ENCODE data around the gene SCLY. TPM values are rescaled to one million over a fixed set of nuclear protein-coding genes. Genes with fewer than 3 reads are reported as not detected.

The SCLY gene
- polyA plus RNA-seq, 1 experiment = 11.2 TPM

DNA sequence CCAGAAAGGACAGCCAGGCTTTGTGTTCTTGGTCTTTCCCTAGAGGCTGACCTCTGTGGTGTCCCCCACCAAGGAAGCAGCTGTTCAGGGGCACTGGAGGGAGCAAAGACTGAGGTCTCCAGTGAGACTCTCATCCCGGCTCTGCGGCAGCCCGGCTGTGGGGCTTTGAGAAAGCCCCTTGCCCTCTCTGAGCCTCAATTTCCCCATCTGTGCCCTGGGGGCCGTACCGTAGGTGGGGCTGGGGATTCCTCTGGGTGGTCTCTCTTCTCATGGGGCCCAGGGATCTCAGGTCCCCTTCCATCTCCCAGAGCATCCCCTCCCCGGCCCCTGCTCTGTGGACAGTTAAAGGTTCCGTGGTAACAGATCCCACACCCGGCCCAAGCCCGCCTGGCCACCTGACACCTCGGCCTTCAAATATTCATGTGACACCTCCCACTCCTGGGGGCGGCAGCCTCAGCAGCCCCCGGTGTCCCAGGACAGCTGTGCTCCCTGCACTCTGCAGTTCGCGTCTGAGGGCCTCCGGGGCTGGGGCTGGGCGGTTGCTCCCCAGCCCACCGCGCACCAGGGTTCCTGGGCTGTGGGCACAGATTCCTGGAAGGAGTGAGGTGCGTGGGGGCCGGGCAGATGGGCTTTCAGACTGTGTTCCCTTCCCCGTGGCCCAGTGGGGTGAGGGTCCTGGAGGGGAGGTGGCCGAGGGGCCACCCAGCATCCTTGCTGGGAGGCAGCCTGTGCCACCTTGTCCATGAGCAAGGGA is 62.6 kb downstream of the SCLY start:
- ChIA-PET CTCF (no interaction called here), POLR2A (no interaction called here)
- DNase-seq (ENCODE audit: low read depth, low spot score) = no peak
- peaks cover 25% of the 10 kb centered on the region for H3K27me3 ChIP-seq (ENCODE audit: control insufficient read depth, insufficient read depth, low read length)
- TF ChIP-seq, protein P1, sequence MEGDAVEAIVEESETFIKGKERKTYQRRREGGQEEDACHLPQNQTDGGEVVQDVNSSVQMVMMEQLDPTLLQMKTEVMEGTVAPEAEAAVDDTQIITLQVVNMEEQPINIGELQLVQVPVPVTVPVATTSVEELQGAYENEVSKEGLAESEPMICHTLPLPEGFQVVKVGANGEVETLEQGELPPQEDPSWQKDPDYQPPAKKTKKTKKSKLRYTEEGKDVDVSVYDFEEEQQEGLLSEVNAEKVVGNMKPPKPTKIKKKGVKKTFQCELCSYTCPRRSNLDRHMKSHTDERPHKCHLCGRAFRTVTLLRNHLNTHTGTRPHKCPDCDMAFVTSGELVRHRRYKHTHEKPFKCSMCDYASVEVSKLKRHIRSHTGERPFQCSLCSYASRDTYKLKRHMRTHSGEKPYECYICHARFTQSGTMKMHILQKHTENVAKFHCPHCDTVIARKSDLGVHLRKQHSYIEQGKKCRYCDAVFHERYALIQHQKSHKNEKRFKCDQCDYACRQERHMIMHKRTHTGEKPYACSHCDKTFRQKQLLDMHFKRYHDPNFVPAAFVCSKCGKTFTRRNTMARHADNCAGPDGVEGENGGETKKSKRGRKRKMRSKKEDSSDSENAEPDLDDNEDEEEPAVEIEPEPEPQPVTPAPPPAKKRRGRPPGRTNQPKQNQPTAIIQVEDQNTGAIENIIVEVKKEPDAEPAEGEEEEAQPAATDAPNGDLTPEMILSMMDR (IDR thresholded peaks at IDR 0.05; ENCODE audit: low read depth, low read length) = no peak
- H3K9me3 ChIP-seq (ENCODE audit: control insufficient read depth, insufficient read depth, low read length) = peaks cover 4% of the 10 kb centered on the region; the same call in 1 of the 2 replicates
- no peak overlapping the region for H3K4me3 ChIP-seq (ENCODE audit: low read depth, low read length)
- H3K27ac ChIP-seq (ENCODE audit: low read depth, low read length) = no peak overlapping the region

DNA sequence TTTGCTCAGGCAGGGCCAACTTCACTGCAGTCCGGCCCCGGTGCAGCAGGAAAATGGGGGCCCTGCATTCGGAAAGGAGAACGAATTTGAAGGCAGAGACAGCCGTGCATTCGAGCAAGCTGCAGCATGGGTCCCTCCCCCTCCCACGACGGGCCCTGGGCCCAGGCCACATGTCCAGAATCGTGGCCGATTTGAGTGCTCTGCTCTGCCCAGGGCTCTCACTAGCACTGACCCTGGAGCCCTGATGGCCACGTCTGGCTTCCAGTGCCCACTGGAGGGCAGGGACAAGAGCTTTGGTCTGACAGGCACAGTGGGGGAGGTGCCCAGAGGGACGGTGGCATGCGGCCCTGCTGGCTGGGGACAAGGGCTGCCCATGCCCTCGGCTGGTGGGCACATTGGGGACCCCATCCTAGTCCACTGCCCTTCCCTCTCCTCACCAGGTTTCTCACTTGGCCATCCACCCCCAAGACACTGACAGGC is 63.2 kb downstream of the SCLY start:
- ChIA-PET CTCF (no interaction called here), POLR2A (no interaction called here)

DNA sequence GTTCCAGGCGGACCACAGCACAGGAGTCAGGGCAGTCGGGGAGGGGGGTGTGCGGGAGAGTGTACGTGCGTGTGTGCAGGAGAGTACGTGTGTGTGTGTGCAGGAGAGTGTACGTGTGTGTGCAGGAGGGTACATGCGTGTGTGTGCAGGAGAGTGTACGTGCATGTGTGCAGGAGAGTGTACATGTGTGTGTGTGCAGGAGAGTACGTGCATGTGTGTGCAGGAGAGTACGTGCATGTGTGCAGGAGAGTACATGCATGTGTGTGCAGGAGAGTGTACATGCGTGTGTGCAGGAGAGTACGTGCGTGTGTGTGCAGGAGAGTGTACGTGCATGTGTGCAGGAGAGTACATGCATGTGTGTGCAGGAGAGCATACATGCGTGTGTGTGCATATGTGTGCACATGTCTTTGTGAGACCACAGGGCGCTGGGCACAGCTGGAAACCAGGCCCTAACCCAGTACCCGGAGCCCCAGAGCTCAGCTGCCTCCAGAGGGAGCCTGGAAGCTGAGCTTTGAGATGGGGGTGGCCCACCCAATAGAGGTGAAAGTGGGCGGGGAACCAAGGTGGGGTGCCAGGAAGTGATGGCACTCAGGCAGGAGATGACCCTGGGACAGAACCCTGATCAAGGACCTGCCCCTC is 63.8 kb downstream of the SCLY start:
- no peak for DNase-seq (ENCODE audit: low read depth, low spot score)
- TF ChIP-seq, protein P1 (IDR thresholded peaks at IDR 0.05; ENCODE audit: low read depth, low read length) = no peak
- POLR2A ChIA-PET = no interaction called here

More for the DNA sequence above, 63.2 kb downstream of the SCLY start:
- no peak for DNase-seq (ENCODE audit: low read depth, low spot score)
- Histone ChIP-seq H3K4me3 (ENCODE audit: low read depth, low read length) (no peak overlapping the region), H3K27ac (ENCODE audit: low read depth, low read length) (no peak overlapping the region), H3K9me3 (ENCODE audit: control insufficient read depth, insufficient read depth, low read length) (peaks cover 4% of the 10 kb centered on the region; the same call in 1 of the 2 replicates), H3K27me3 (ENCODE audit: control insufficient read depth, insufficient read depth, low read length) (peaks cover 25% of the 10 kb centered on the region)
- TF ChIP-seq, protein P1 (IDR thresholded peaks at IDR 0.05; ENCODE audit: low read depth, low read length) = no peak

DNA sequence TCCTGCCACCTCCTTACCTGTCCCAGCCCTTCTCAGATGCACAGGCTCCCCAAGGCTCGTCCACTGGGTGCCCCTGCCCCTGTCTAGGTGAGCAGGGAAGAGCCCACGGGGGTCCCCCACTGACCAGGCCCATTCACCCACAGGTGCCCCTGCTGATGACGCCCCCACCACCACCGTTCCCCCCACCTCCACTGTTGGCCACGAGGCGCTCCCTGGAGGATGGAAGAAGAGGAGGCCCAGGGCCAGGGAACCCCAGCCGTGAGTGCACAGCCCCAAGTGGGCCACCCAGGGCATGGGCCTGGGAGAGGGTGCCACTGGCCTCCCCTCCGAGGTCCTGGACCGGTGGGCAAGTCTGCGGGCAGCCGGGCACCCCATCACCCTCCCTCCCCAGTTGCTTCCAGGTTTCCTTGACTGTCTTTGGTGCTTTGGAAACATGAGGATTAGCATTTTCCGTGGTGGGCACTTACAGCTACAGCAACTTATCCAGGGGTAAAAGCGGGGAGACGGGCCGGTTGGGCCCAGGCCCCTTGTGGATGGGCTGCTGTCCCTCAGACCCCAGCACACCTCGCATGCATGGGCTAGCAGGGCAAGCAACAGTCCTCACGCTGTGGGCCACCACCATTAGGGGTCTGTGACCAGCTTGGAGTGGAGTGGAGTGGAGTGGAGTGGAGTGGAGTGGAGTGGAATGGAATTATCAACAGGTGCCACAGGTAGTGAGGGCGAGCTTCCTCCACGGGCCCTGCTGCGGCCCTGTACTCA is 64.5 kb downstream of the SCLY start:
- ChIA-PET POLR2A (no interaction called here), CTCF (no interaction called here)
- H3K4me3 ChIP-seq (ENCODE audit: low read depth, low read length) = no peak overlapping the region
- TF ChIP-seq, protein P1 (IDR thresholded peaks at IDR 0.05; ENCODE audit: low read depth, low read length) = no peak
- peaks cover 17% of the 10 kb centered on the region for H3K27me3 ChIP-seq (ENCODE audit: control insufficient read depth, insufficient read depth, low read length)
- peaks cover 4% of the 10 kb centered on the region; the same call in 1 of the 2 replicates for H3K9me3 ChIP-seq (ENCODE audit: control insufficient read depth, insufficient read depth, low read length)
- DNase-seq (ENCODE audit: low read depth, low spot score) = no peak
- H3K27ac ChIP-seq (ENCODE audit: low read depth, low read length) = no peak overlapping the region

More for the DNA sequence above, 63.8 kb downstream of the SCLY start:
- no peak overlapping the region for H3K27ac ChIP-seq (ENCODE audit: low read depth, low read length)
- H3K4me3 ChIP-seq (ENCODE audit: low read depth, low read length) = no peak overlapping the region
- H3K27me3 ChIP-seq (ENCODE audit: control insufficient read depth, insufficient read depth, low read length) = peaks cover 23% of the 10 kb centered on the region
- peaks cover 4% of the 10 kb centered on the region; the same call in 1 of the 2 replicates for H3K9me3 ChIP-seq (ENCODE audit: control insufficient read depth, insufficient read depth, low read length)
- CTCF ChIA-PET = no interaction called here
